A549 (cell line): ENCODE results near the gene TPST1. TPM values are rescaled to one million over a fixed set of nuclear protein-coding genes. Genes with fewer than 3 reads are reported as not detected.

Experiments
- ATAC-seq, 2 experiments: fragments of 200-7000 bp in 1 of 2; fragments of >200 bp in 1 of 2; cut with Nextera tagmentation in 1 of 2; cut with Tn5 transposase in 1 of 2; 3 replicates each; pipeline versions ENCODE4 v1.8.0 to v1.9.1; 2018 to 2020; ENCODE audit warnings: mild to moderate bottlenecking in 1 of 2, moderate library complexity in 1 of 2
- CTCF ChIA-PET: fragments of 300-600 bp; sonication (Branson Sonifier 250); formaldehyde crosslinking; extraction: SDS; loops from one replicate; lab custom pipeline; 2021; ENCODE audit warnings: antibody characterized with exemption, inconsistent platforms; lab: Yijun Ruan, JAX
- POLR2A ChIA-PET: fragments of 350-600 bp; formaldehyde crosslinking; extraction: SDS; loops from one replicate; lab custom pipeline; 2021; ENCODE audit warnings: antibody characterized with exemption, inconsistent platforms; lab: Yijun Ruan, JAX
- DNase-seq, 2 experiments: peaks; one replicate each; pipeline versions ENCODE4 v3.0.0 to v3.0.0-alpha.2; 2011 to 2016; ENCODE audit warnings: low read depth in 1 of 2, low spot score in 1 of 2
- FAIRE-seq: peaks from 2 replicates; lab custom pipeline; 2011; peaks lifted over from hg19 to GRCh38; lab: Jason Lieb, UNC
- H3K27ac ChIP-seq, 2 experiments: fragments of >200 bp; sonication (Bioruptor Twin); formaldehyde crosslinking; 3 replicates each; pipeline ENCODE4 v1.5.1; 2016 to 2017
- H3K4me1 ChIP-seq: fragments of >200 bp; sonication (Bioruptor Twin); formaldehyde crosslinking; 3 replicates; pipeline ENCODE4 v1.6.1; 2016
- H3K4me2 ChIP-seq: fragments of >200 bp; sonication (Bioruptor Twin); formaldehyde crosslinking; 3 replicates; pipeline ENCODE4 v1.6.1; 2016
- H3K4me3 ChIP-seq: fragments of >200 bp; sonication (Bioruptor Twin); formaldehyde crosslinking; 3 replicates; pipeline ENCODE4 v1.5.1; 2016
- H3K9me3 ChIP-seq: fragments of >200 bp; sonication (Bioruptor Twin); formaldehyde crosslinking; 3 replicates; pipeline ENCODE4 v1.6.1; 2016
- CBX8 ChIP-seq: fragments of 200-600 bp; sonication (generic); IDR thresholded peaks from 2 replicates; pipeline ENCODE4 v1.6.1; 2016
- EHF ChIP-seq: fragments of 250-450 bp; sonication (Bioruptor Pico); IDR thresholded peaks from 2 replicates; pipeline ENCODE4 v1.5.0; 2020; ENCODE audit warnings: mild to moderate bottlenecking
- EHMT2 ChIP-seq: fragments of 200-600 bp; sonication (generic); IDR thresholded peaks from 2 replicates; pipeline ENCODE4 v1.6.1; 2016; ENCODE audit warnings: antibody characterized with exemption, low read depth, mild to moderate bottlenecking, moderate library complexity
- FOSB ChIP-seq: fragments of 250-450 bp; sonication (Bioruptor Pico); IDR thresholded peaks from 2 replicates; pipeline ENCODE4 v1.5.0; 2020; ENCODE audit warnings: mild to moderate bottlenecking, moderate library complexity
- FOSL2 ChIP-seq, 2 experiments: fragments of 450-650 bp in 1 of 2; fragments of >200 bp in 1 of 2; sonication (Bioruptor Twin) in 1 of 2; formaldehyde crosslinking; IDR thresholded peaks; 2 replicates each; pipeline versions ENCODE4 v1.5.0 to v1.6.1; 2016 to 2020; ENCODE audit warnings: mild to moderate bottlenecking in 1 of 2, moderate library complexity in 1 of 2
- FOXS1 ChIP-seq: fragments of 250-450 bp; sonication (Bioruptor Pico); IDR thresholded peaks from 2 replicates; pipeline ENCODE4 v1.5.0; 2020; ENCODE audit warnings: mild to moderate bottlenecking, moderate library complexity
- KDM1A ChIP-seq: fragments of 200-600 bp; sonication (generic); IDR thresholded peaks from 2 replicates; pipeline ENCODE4 v1.6.1; 2016; ENCODE audit warnings: low read depth, mild to moderate bottlenecking
- KDM5A ChIP-seq: fragments of 200-600 bp; sonication (generic); IDR thresholded peaks from 2 replicates; pipeline ENCODE4 v1.6.1; 2016; ENCODE audit warnings: antibody characterized with exemption, mild to moderate bottlenecking
- MAFK ChIP-seq: fragments of 450-650 bp; IDR thresholded peaks from 2 replicates; pipeline ENCODE4 v1.6.1; 2014; ENCODE audit not compliant: partially characterized antibody
- MYC ChIP-seq: IDR thresholded peaks from 2 replicates; pipeline ENCODE4 v1.6.1; 2012; ENCODE audit warnings: mild to moderate bottlenecking, inconsistent platforms, low read length, improper control_type of control experiment, borderline replicate concordance
- NR3C1 ChIP-seq: fragments of >200 bp; sonication (Bioruptor Twin); formaldehyde crosslinking; IDR thresholded peaks from 3 replicates; pipeline ENCODE4 v1.6.1; 2017
- PHF8 ChIP-seq: fragments of 200-600 bp; sonication (generic); IDR thresholded peaks from 2 replicates; pipeline ENCODE4 v1.6.1; 2016; ENCODE audit warnings: low read depth, mild to moderate bottlenecking, antibody characterized with exemption, moderate library complexity, borderline replicate concordance
- RAD21 ChIP-seq, 2 experiments: fragments of >200 bp in 1 of 2; sonication (Bioruptor Twin) in 1 of 2; formaldehyde crosslinking in 1 of 2; IDR thresholded peaks in 1 of 2; conservative IDR thresholded peaks in 1 of 2; 2 replicates in 1 of 2; 3 replicates in 1 of 2; pipeline ENCODE4 v1.6.1; 2012 to 2018; ENCODE audit warnings: inconsistent platforms in 1 of 2
- ZFP36 ChIP-seq: fragments of 450-650 bp; IDR thresholded peaks from 2 replicates; pipeline ENCODE4 v1.6.1; 2014; ENCODE audit warnings: borderline replicate concordance; ENCODE audit not compliant: partially characterized antibody
- ZNF302 ChIP-seq: fragments of 250-450 bp; sonication (Bioruptor Pico); IDR thresholded peaks from 2 replicates; pipeline ENCODE4 v1.9.0; 2021; ENCODE audit warnings: inconsistent platforms, mild to moderate bottlenecking, moderate library complexity
- WGBS: methylation state at CpG from one replicate; pipeline ENCODE4 v1.1.6; 2017; ENCODE audit errors: missing lambda C conversion rate; 5-methylcytosine and 5-hydroxymethylcytosine counted together
- polyA plus RNA-seq, 4 experiments: library from polyadenylated mRNA; depleted of rRNA in 3 of 4; stranded (reverse); fragments of >200 nt; fragmentation: RNase III in 1 of 4; extraction: RNeasy Plus Mini Kit Qiagen cat#74134 plus additional on column Dnase treatment in 1 of 4; gene quantifications; 2 replicates in 3 of 4; 3 replicates in 1 of 4; pipeline ENCODE4 v1.2.3, GENCODE V29; 2011 to 2017
- TF ChIP-seq, protein P1 (sequence below): fragments of >200 bp; sonication (Bioruptor Twin); formaldehyde crosslinking; IDR thresholded peaks from 3 replicates; pipeline ENCODE4 v1.6.1; 2016
- TF ChIP-seq, protein P2 (sequence below): IDR thresholded peaks from 2 replicates; pipeline ENCODE4 v1.6.1; 2012
- TF ChIP-seq, protein P3 (sequence below): IDR thresholded peaks from 2 replicates; pipeline ENCODE4 v1.6.1; 2012
- TF ChIP-seq, protein P4 (sequence below): fragments of 250-450 bp; sonication (Bioruptor Pico); IDR thresholded peaks from 2 replicates; pipeline ENCODE4 v1.5.0; 2020; ENCODE audit warnings: low read depth, mild to moderate bottlenecking, moderate library complexity
- TF ChIP-seq, protein P5 (sequence below): fragments of 150-350 bp; IDR thresholded peaks from 2 replicates; pipeline ENCODE4 v1.6.1; 2014; ENCODE audit warnings: low read depth, mild to moderate bottlenecking, low read length

Gene TPST1
- polyA plus RNA-seq, 2 of the 4 experiments (the other 2 are of a cell fraction): 14.6 to 20.4 TPM

DNA sequence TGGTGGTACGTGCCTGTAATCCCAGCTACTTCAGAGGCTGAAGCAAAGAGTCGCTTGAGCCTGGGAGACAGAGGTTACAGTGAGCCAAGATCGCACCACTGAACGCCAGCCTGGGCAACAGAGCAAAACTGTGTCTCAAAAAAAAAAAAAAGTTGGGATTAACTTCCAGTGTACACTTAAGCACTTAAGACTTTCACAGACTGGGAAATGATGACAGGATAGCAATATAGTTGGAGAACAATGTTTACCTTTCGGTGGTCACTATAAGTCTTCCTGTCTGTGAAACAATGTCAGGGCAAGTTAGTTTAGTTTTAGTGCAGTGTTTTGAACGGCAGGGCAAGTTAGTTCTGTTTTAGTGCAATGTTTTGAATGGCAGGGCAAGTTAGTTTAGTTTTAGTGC lies 130.2 kb downstream of the TPST1 start:
- Histone ChIP-seq H3K4me3 (no peak overlapping the region), H3K9me3 (peaks cover 12% of the 10 kb centered on the region; the same call in 1 of the 3 replicates)
- CTCF ChIA-PET: interaction anchor here (1.1 kb wide), 2 partner anchors 44 to 66 kb away, joined by 3 read pairs; no protein-coding TSS in a partner anchor
- DNase-seq (no peak), ATAC-seq (no peak)
- POLR2A ChIA-PET: no interaction called here
- TF ChIP-seq KDM1A: no peak
- no peak for TF ChIP-seq FOSL2 (IDR thresholded peaks at IDR 0.05)
- no peak for TF ChIP-seq FOSL2 (CRISPR knock-in tag; IDR thresholded peaks at IDR 0.05)
- TF ChIP-seq PHF8: no peak
- TF ChIP-seq NR3C1: no peak
- TF ChIP-seq, protein P1, sequence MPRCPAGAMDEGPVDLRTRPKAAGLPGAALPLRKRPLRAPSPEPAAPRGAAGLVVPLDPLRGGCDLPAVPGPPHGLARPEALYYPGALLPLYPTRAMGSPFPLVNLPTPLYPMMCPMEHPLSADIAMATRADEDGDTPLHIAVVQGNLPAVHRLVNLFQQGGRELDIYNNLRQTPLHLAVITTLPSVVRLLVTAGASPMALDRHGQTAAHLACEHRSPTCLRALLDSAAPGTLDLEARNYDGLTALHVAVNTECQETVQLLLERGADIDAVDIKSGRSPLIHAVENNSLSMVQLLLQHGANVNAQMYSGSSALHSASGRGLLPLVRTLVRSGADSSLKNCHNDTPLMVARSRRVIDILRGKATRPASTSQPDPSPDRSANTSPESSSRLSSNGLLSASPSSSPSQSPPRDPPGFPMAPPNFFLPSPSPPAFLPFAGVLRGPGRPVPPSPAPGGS: no peak
- no peak for TF ChIP-seq MAFK
- TF ChIP-seq CBX8: no peak
- no peak for TF ChIP-seq FOSB (CRISPR knock-in tag)
- no peak for TF ChIP-seq ZFP36
- TF ChIP-seq, protein P2, sequence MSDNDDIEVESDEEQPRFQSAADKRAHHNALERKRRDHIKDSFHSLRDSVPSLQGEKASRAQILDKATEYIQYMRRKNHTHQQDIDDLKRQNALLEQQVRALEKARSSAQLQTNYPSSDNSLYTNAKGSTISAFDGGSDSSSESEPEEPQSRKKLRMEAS: no peak
- no peak for TF ChIP-seq ZNF302 (CRISPR knock-in tag)
- no peak for TF ChIP-seq MYC
- TF ChIP-seq, protein P3, sequence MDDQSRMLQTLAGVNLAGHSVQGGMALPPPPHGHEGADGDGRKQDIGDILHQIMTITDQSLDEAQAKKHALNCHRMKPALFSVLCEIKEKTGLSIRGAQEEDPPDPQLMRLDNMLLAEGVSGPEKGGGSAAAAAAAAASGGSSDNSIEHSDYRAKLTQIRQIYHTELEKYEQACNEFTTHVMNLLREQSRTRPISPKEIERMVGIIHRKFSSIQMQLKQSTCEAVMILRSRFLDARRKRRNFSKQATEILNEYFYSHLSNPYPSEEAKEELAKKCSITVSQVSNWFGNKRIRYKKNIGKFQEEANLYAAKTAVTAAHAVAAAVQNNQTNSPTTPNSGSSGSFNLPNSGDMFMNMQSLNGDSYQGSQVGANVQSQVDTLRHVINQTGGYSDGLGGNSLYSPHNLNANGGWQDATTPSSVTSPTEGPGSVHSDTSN: no peak
- TF ChIP-seq, protein P4, sequence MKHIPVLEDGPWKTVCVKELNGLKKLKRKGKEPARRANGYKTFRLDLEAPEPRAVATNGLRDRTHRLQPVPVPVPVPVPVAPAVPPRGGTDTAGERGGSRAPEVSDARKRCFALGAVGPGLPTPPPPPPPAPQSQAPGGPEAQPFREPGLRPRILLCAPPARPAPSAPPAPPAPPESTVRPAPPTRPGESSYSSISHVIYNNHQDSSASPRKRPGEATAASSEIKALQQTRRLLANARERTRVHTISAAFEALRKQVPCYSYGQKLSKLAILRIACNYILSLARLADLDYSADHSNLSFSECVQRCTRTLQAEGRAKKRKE (CRISPR knock-in tag): no peak
- TF ChIP-seq EHMT2: no peak
- no peak for TF ChIP-seq KDM5A
- TF ChIP-seq FOXS1 (CRISPR knock-in tag): no peak
- TF ChIP-seq, protein P5, sequence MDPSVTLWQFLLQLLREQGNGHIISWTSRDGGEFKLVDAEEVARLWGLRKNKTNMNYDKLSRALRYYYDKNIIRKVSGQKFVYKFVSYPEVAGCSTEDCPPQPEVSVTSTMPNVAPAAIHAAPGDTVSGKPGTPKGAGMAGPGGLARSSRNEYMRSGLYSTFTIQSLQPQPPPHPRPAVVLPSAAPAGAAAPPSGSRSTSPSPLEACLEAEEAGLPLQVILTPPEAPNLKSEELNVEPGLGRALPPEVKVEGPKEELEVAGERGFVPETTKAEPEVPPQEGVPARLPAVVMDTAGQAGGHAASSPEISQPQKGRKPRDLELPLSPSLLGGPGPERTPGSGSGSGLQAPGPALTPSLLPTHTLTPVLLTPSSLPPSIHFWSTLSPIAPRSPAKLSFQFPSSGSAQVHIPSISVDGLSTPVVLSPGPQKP: no peak
- no peak for TF ChIP-seq RAD21 (conservative IDR thresholded peaks at IDR 0.05 in 1 of 2, IDR thresholded peaks at IDR 0.05 in 1 of 2)
- TF ChIP-seq, all 56 proteins: peak for 0
- Histone ChIP-seq H3K4me2 (no peak overlapping the region), H3K4me1 (peaks cover 25% of the 10 kb centered on the region), H3K27ac (no peak overlapping the region)
- WGBS: 83% methylated on average over 6 of the region's 6 CpGs
- no peak for FAIRE-seq

DNA sequence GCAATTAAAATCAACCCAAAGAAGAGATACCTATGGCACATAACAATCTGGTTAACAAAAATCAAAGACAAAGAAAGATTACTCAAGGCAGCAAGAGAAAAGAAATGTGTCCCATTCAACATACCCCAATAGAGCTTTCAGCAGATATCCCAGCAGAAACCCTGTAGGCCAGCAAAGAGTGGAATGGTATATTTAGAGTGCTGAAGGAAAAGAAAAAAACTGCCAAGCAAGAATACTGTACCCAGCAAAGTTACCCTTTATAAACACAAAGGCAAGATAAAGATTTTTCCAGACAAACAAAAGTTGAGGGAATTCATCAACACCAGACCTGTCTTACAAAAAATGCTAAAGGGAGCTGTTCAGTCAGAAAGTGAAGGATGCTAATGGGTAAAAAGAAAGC lies 131.6 kb downstream of the TPST1 start:
- no peak for ATAC-seq
- peaks cover 12% of the 10 kb centered on the region; the same call in 1 of the 3 replicates for H3K9me3 ChIP-seq
- no peak overlapping the region for H3K4me3 ChIP-seq
- TF ChIP-seq EHF (CRISPR knock-in tag) (no peak), FOXS1 (CRISPR knock-in tag) (no peak)
- TF ChIP-seq, protein P5: no peak
- TF ChIP-seq, protein P4 (CRISPR knock-in tag): no peak
- ChIA-PET CTCF (interaction anchor here (1.0 kb wide), 1 partner anchor 305 kb away, joined by 3 read pairs; no protein-coding TSS in a partner anchor), POLR2A (no interaction called here)
- no peak overlapping the region for H3K27ac ChIP-seq
- no peak for FAIRE-seq
- no peak overlapping the region for H3K4me2 ChIP-seq
- DNase-seq: no peak
- H3K4me1 ChIP-seq: peaks cover 22% of the 10 kb centered on the region
